HUES48 (cell line): ENCODE measurements around the gene COL8A2.

ENCODE experiments used
- H3K27ac ChIP-seq: one replicate; pipeline ENCODE4 v1.7.0; 2013; ENCODE audit warnings: low read depth, low read length, inconsistent platforms
- H3K27me3 ChIP-seq: 2 replicates; pipeline ENCODE4 v1.6.1; 2013; ENCODE audit warnings: mild to moderate bottlenecking, low read length; ENCODE audit not compliant: control insufficient read depth, insufficient read depth
- H3K36me3 ChIP-seq: 2 replicates; pipeline ENCODE4 v1.6.1; 2013; ENCODE audit warnings: low read length; ENCODE audit not compliant: control insufficient read depth, insufficient read depth
- H3K4me1 ChIP-seq: 2 replicates; pipeline ENCODE4 v1.6.1; 2013; ENCODE audit warnings: mild to moderate bottlenecking, low read length; ENCODE audit not compliant: control insufficient read depth, insufficient read depth
- H3K4me3 ChIP-seq: 2 replicates; pipeline ENCODE4 v1.5.1; 2013; ENCODE audit warnings: mild to moderate bottlenecking, low read depth, low read length
- H3K9ac ChIP-seq: 2 replicates; pipeline ENCODE4 v1.6.1; 2013; ENCODE audit warnings: mild to moderate bottlenecking, low read depth, low read length, moderate library complexity
- H3K9me3 ChIP-seq: 2 replicates; pipeline ENCODE4 v1.6.1; 2013; ENCODE audit warnings: low read length; ENCODE audit not compliant: control insufficient read depth, insufficient read depth

The COL8A2 gene

DNA sequence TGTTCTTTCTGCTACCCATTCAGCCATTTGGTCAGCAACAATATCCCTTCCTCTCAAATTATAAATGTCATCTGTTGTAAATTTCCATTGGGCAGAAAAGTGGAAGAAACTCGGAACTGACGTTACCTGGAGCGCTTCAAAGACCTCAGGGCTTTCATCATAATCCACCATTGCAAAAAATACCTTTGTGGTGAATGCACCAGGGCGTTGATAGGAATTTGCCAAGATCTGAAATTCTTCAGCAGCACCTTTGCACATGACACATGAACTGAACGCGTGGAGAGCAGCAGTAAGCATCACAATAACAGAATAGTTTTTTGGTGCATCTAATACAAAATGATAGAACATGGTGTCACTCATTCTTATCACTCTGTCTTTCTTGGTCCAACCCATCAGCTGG, 44.2 kb downstream of the COL8A2 start:
- no peak overlapping the region for H3K9ac ChIP-seq
- no peaks in the 10 kb centered on the region for H3K4me1 ChIP-seq
- no peaks in the 10 kb centered on the region for H3K9me3 ChIP-seq
- H3K27ac ChIP-seq, result no peak overlapping the region
- H3K36me3 ChIP-seq, result no peaks in the 10 kb centered on the region
- H3K4me3 ChIP-seq, result no peak overlapping the region
- H3K27me3 ChIP-seq, result no peaks in the 10 kb centered on the region; the same call in 1 of the 2 replicates

DNA sequence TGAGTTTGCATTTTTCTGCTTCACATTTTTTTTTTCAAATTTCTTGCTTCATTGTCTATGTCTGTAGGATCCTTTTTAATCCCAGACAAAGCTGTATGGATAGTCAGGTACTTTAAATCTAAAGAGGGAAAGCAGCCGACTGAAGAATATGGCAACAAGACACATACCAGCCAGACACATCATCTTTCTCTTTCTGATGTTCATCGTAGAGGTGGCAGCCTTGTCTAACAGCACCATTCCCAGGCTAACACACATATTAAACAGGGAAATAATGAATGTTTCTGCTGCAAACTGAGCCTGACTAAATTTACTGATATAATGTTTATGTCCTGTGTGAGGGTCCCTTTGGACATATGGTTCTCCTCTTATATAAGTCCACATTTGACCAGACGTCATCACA, 44.8 kb downstream of the COL8A2 start:
- Histone ChIP-seq H3K36me3 (no peaks in the 10 kb centered on the region), H3K9ac (no peak overlapping the region), H3K9me3 (no peaks in the 10 kb centered on the region), H3K4me3 (no peak overlapping the region), H3K27ac (no peak overlapping the region), H3K4me1 (no peaks in the 10 kb centered on the region), H3K27me3 (no peaks in the 10 kb centered on the region; the same call in 1 of the 2 replicates)

GRCh38 chr1:36076979-36077573, 47.9 kb downstream of the COL8A2 start:
- Histone ChIP-seq H3K9me3 (no peaks in the 10 kb centered on the region), H3K27ac (no peak overlapping the region), H3K36me3 (no peaks in the 10 kb centered on the region), H3K4me1 (no peaks in the 10 kb centered on the region), H3K9ac (no peak overlapping the region), H3K27me3 (no peaks in the 10 kb centered on the region), H3K4me3 (no peak overlapping the region)

DNA sequence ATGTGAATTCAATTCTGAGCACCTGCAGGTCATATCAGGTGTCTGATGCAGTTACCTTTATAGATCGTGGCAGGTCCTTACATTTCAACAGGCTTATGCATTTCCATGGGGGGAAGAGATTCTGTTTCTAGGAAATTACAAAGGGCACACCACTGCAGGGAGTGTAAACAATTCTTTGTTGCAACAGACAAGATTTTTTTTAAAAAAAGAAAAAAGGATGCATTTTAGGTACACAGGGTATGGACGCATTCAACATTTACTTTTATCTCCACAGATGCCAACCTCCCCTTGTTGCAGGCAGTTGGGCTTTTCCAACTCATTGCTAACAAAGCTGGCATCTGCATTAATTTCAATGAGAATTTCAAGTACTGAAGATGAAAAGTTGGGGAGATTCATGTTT, 54.7 kb downstream of the COL8A2 start:
- no peak overlapping the region for H3K4me3 ChIP-seq
- no peaks in the 10 kb centered on the region for H3K36me3 ChIP-seq
- no peaks in the 10 kb centered on the region for H3K27me3 ChIP-seq
- H3K4me1 ChIP-seq, result peaks cover 8% of the 10 kb centered on the region; the same call in 1 of the 2 replicates
- no peak overlapping the region for H3K27ac ChIP-seq
- no peaks in the 10 kb centered on the region for H3K9me3 ChIP-seq
- no peak overlapping the region for H3K9ac ChIP-seq

GRCh38 chr1:36068866-36069265, 56.2 kb downstream of the COL8A2 start:
- Histone ChIP-seq H3K27ac (no peak overlapping the region), H3K9me3 (no peaks in the 10 kb centered on the region), H3K27me3 (no peaks in the 10 kb centered on the region), H3K4me3 (no peak overlapping the region), H3K4me1 (peaks cover 8% of the 10 kb centered on the region; the same call in 1 of the 2 replicates), H3K36me3 (no peaks in the 10 kb centered on the region), H3K9ac (no peak overlapping the region)

GRCh38 chr1:36067871-36068270, 57.2 kb downstream of the COL8A2 start:
- Histone ChIP-seq H3K9me3 (no peaks in the 10 kb centered on the region), H3K4me1 (peaks cover 8% of the 10 kb centered on the region; the same call in 1 of the 2 replicates), H3K4me3 (no peak overlapping the region), H3K27me3 (no peaks in the 10 kb centered on the region), H3K9ac (no peak overlapping the region), H3K36me3 (no peaks in the 10 kb centered on the region), H3K27ac (no peak overlapping the region)

GRCh38 chr1:36062315-36062714, 62.7 kb downstream of the COL8A2 start:
- H3K4me1 ChIP-seq, result no peaks in the 10 kb centered on the region
- H3K36me3 ChIP-seq, result no peaks in the 10 kb centered on the region
- no peak overlapping the region for H3K4me3 ChIP-seq
- no peak overlapping the region for H3K9ac ChIP-seq
- no peak overlapping the region for H3K27ac ChIP-seq
- no peaks in the 10 kb centered on the region for H3K9me3 ChIP-seq
- H3K27me3 ChIP-seq, result no peaks in the 10 kb centered on the region

DNA sequence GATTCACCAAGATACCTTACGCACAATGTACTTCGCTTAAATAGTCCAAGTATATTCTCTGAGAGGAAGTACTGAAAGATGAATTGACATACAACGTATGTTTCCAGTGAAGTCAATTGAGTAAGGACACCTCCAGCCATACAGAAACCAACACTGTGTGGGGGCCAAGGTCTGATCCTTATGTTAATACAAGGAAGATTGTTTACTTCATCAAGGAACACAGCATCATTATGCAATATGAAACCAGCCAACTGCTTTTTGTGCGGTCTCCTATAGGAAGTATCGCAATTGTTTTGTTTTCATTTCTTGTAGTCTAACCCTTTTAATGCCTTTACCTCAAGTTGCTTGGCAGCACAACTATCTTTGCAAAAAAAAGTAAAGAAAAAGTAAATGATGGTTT, 69.3 kb downstream of the COL8A2 start:
- peaks cover 6% of the 10 kb centered on the region; the same call in 1 of the 2 replicates for H3K36me3 ChIP-seq
- no peaks in the 10 kb centered on the region for H3K9me3 ChIP-seq
- H3K4me1 ChIP-seq, result no peaks in the 10 kb centered on the region
- H3K9ac ChIP-seq, result no peak overlapping the region
- no peak overlapping the region for H3K4me3 ChIP-seq
- H3K27me3 ChIP-seq, result no peaks in the 10 kb centered on the region
- no peak overlapping the region for H3K27ac ChIP-seq

GRCh38 chr1:36053978-36054377, 71.0 kb downstream of the COL8A2 start:
- H3K27me3 ChIP-seq, result no peaks in the 10 kb centered on the region
- H3K27ac ChIP-seq, result no peak overlapping the region
- H3K9me3 ChIP-seq, result no peaks in the 10 kb centered on the region
- H3K36me3 ChIP-seq, result peaks cover 6% of the 10 kb centered on the region; the same call in 1 of the 2 replicates
- H3K9ac ChIP-seq, result no peak overlapping the region
- no peaks in the 10 kb centered on the region for H3K4me1 ChIP-seq
- H3K4me3 ChIP-seq, result no peak overlapping the region

DNA sequence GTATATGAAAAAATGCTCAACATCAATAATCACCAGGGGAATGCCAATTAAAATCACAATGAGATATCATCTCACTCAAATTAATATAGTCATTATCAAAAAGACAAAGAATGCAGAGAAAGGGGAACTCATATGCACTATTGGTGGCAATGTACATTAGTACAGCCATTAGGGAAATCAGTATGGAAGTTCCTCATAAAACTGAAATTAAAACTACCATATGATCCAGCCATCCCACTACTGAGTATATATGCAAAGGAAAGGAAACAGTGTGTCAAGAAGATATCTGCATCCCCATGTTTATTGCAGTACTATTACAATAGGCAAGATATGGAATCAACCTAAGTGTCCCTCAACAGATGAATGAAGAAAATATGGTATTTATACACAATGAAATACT, 73.2 kb downstream of the COL8A2 start:
- Histone ChIP-seq H3K27me3 (no peaks in the 10 kb centered on the region), H3K9me3 (no peaks in the 10 kb centered on the region), H3K4me3 (no peak overlapping the region), H3K9ac (no peak overlapping the region), H3K27ac (no peak overlapping the region), H3K36me3 (peaks cover 11% of the 10 kb centered on the region), H3K4me1 (no peaks in the 10 kb centered on the region)
